Body of pancreas (tissue), 4 donors: ENCODE results near the gene PITPNC1.

Experiments used
- CTCF ChIP-seq, 7 experiments: fragments of 450-650 bp in 4 of 7; fragments of 200-600 bp in 3 of 7; sonication (generic) in 3 of 7; IDR thresholded peaks; one replicate each; pipeline ENCODE4 v1.5.1; 2016 to 2019; ENCODE audit warnings: antibody characterized with exemption in 7 of 7
- POLR2A ChIP-seq, 3 donors: fragments of 450-650 bp; IDR thresholded peaks; one replicate each; pipeline ENCODE4 v1.6.1; 2016; ENCODE audit warnings: antibody characterized with exemption in 3 of 3, mild to moderate bottlenecking in 2 of 3

GRCh38 chr17:67602444-67602843 is 225.4 kb downstream of the PITPNC1 start:
- TF ChIP-seq CTCF (IDR thresholded peaks at IDR 0.05) (no peak), POLR2A (IDR thresholded peaks at IDR 0.05) (no peak)
